IPS-15b (cell line): ENCODE data around the gene TDO2.
"Not testable (repeated sequence)": the region's sequence is repeated elsewhere in the genome, so short reads cannot be mapped to it uniquely, and the experiment has no call there.

Experiments used
- H3K27me3 ChIP-seq: one replicate; pipeline ENCODE4 v1.6.1; 2013; ENCODE audit warnings: low read length; ENCODE audit not compliant: control insufficient read depth, insufficient read depth
- H3K36me3 ChIP-seq: one replicate; pipeline ENCODE4 v1.6.1; 2013; ENCODE audit warnings: low read length; ENCODE audit not compliant: control insufficient read depth, insufficient read depth
- H3K4me1 ChIP-seq: one replicate; pipeline ENCODE4 v1.6.1; 2013; ENCODE audit warnings: mild to moderate bottlenecking, low read length; ENCODE audit not compliant: control insufficient read depth, insufficient read depth
- H3K4me3 ChIP-seq: one replicate; pipeline ENCODE4 v1.5.1; 2013; ENCODE audit warnings: low read depth, low read length
- H3K9ac ChIP-seq: one replicate; pipeline ENCODE4 v1.6.1; 2013; ENCODE audit warnings: low read depth, mild to moderate bottlenecking, low read length
- H3K9me3 ChIP-seq: one replicate; pipeline ENCODE4 v1.6.1; 2013; ENCODE audit warnings: mild to moderate bottlenecking, low read length; ENCODE audit not compliant: control insufficient read depth, insufficient read depth

TDO2 gene

GRCh38 chr4:155908187-155909139, 5.0 kb downstream of the TDO2 start:
- H3K9ac ChIP-seq, result no peak overlapping the region
- no peaks in the 10 kb centered on the region for H3K27me3 ChIP-seq
- no peaks in the 10 kb centered on the region for H3K9me3 ChIP-seq
- no peaks in the 10 kb centered on the region for H3K36me3 ChIP-seq
- H3K4me3 ChIP-seq, result no peak overlapping the region
- no peaks in the 10 kb centered on the region for H3K4me1 ChIP-seq

- no peak overlapping the region for H3K9ac ChIP-seq
- H3K4me1 ChIP-seq, result no peaks in the 10 kb centered on the region
- H3K36me3 ChIP-seq, result no peaks in the 10 kb centered on the region
- H3K27me3 ChIP-seq, result no peaks in the 10 kb centered on the region
- H3K9me3 ChIP-seq, result no peaks in the 10 kb centered on the region
- H3K4me3 ChIP-seq, result no peak overlapping the region
Measured at GRCh38 chr4:155909615-155910226, 6.2 kb downstream of the TDO2 start.

GRCh38 chr4:155911905-155912304, 8.4 kb downstream of the TDO2 start:
- H3K4me1 ChIP-seq, result no peaks in the 10 kb centered on the region

GRCh38 chr4:155914782-155915181, 11.3 kb downstream of the TDO2 start:
- Histone ChIP-seq H3K9me3 (no peaks in the 10 kb centered on the region), H3K27me3 (no peaks in the 10 kb centered on the region), H3K9ac (no peak overlapping the region), H3K4me3 (no peak overlapping the region), H3K36me3 (no peaks in the 10 kb centered on the region), H3K4me1 (no peaks in the 10 kb centered on the region)

More at GRCh38 chr4:155911905-155912304, 8.4 kb downstream of the TDO2 start:
- Histone ChIP-seq H3K36me3 (no peaks in the 10 kb centered on the region), H3K27me3 (no peaks in the 10 kb centered on the region), H3K9ac (no peak overlapping the region), H3K9me3 (no peaks in the 10 kb centered on the region), H3K4me3 (no peak overlapping the region)

GRCh38 chr4:155921597-155921996, 18.1 kb downstream of the TDO2 start:
- H3K9ac ChIP-seq, result no peak overlapping the region
- H3K9me3 ChIP-seq, result no peaks in the 10 kb centered on the region
- no peaks in the 10 kb centered on the region for H3K27me3 ChIP-seq
- no peak overlapping the region for H3K4me3 ChIP-seq
- H3K36me3 ChIP-seq, result no peaks in the 10 kb centered on the region
- no peaks in the 10 kb centered on the region for H3K4me1 ChIP-seq

- no peaks in the 10 kb centered on the region for H3K27me3 ChIP-seq
- no peaks in the 10 kb centered on the region for H3K36me3 ChIP-seq
- H3K4me1 ChIP-seq, result no peaks in the 10 kb centered on the region
- no peak overlapping the region for H3K4me3 ChIP-seq
- H3K9me3 ChIP-seq, result no peaks in the 10 kb centered on the region
- H3K9ac ChIP-seq, result no peak overlapping the region
Measured at GRCh38 chr4:155924637-155925036, 21.1 kb downstream of the TDO2 start.

- Histone ChIP-seq H3K9ac (no peak overlapping the region), H3K36me3 (no peaks in the 10 kb centered on the region), H3K27me3 (no peaks in the 10 kb centered on the region), H3K4me1 (no peaks in the 10 kb centered on the region), H3K9me3 (no peaks in the 10 kb centered on the region), H3K4me3 (no peak overlapping the region)
Measured at GRCh38 chr4:155929833-155930232, 26.3 kb downstream of the TDO2 start.

GRCh38 chr4:155930330-155930729, 26.8 kb downstream of the TDO2 start:
- Histone ChIP-seq H3K9me3 (no peaks in the 10 kb centered on the region), H3K27me3 (no peaks in the 10 kb centered on the region), H3K4me3 (no peak overlapping the region), H3K4me1 (no peaks in the 10 kb centered on the region), H3K36me3 (no peaks in the 10 kb centered on the region), H3K9ac (no peak overlapping the region)

- Histone ChIP-seq H3K9ac (no peak overlapping the region), H3K4me1 (no peaks in the 10 kb centered on the region), H3K36me3 (no peaks in the 10 kb centered on the region), H3K9me3 (no peaks in the 10 kb centered on the region), H3K27me3 (no peaks in the 10 kb centered on the region), H3K4me3 (no peak overlapping the region)
Measured at GRCh38 chr4:155931634-155932033, 28.1 kb downstream of the TDO2 start.

GRCh38 chr4:155934634-155935033, 31.1 kb downstream of the TDO2 start:
- H3K36me3 ChIP-seq, H3K27me3 ChIP-seq, H3K9me3 ChIP-seq, H3K4me1 ChIP-seq, H3K4me3 ChIP-seq, H3K9ac ChIP-seq: not testable (repeated sequence)

- Histone ChIP-seq H3K4me1 (no peaks in the 10 kb centered on the region), H3K4me3 (no peak overlapping the region), H3K9ac (no peak overlapping the region), H3K36me3 (no peaks in the 10 kb centered on the region), H3K9me3 (no peaks in the 10 kb centered on the region), H3K27me3 (no peaks in the 10 kb centered on the region)
Measured at GRCh38 chr4:155935389-155935986, 32.0 kb downstream of the TDO2 start.
